GM12878 (cell line): ENCODE measurements around the gene CR2. TPM values are rescaled to one million over a fixed set of nuclear protein-coding genes. Genes with fewer than 3 reads are reported as not detected.

Experiments used
- BMI1 ChIP-seq: fragments of 450-650 bp; IDR thresholded peaks from 2 replicates; pipeline ENCODE4 v1.6.1; 2016; ENCODE audit warnings: mild to moderate bottlenecking, moderate library complexity, borderline replicate concordance
- EED ChIP-seq: sonication (generic); IDR thresholded peaks from 2 replicates; pipeline ENCODE4 v1.6.1; 2016; ENCODE audit warnings: antibody characterized with exemption, low read depth
- EP300 ChIP-seq, 2 experiments: fragments of 150-350 bp in 1 of 2; IDR thresholded peaks; 2 replicates each; pipeline ENCODE4 v1.6.1; 2011 to 2012; ENCODE audit warnings: low read depth in 2 of 2, low read length in 2 of 2, borderline replicate concordance in 1 of 2, improper control_type of control experiment in 1 of 2, inconsistent platforms in 1 of 2; ENCODE audit not compliant: control insufficient read depth in 1 of 2
- ESRRA ChIP-seq: IDR thresholded peaks from 2 replicates; pipeline ENCODE4 v1.6.1; 2012; ENCODE audit warnings: mild to moderate bottlenecking, low read length, improper control_type of control experiment
- ETV6 ChIP-seq, 2 experiments: fragments of 450-650 bp in 1 of 2; IDR thresholded peaks in 1 of 2; conservative IDR thresholded peaks in 1 of 2; 2 replicates each; pipeline ENCODE4 v1.6.1; 2014; ENCODE audit warnings: antibody characterized with exemption in 1 of 2, borderline replicate concordance in 1 of 2, low read depth in 1 of 2, mild to moderate bottlenecking in 1 of 2, moderate library complexity in 1 of 2
- FOXM1 ChIP-seq: IDR thresholded peaks from 2 replicates; pipeline ENCODE4 v1.6.1; 2012; ENCODE audit warnings: low read depth, mild to moderate bottlenecking, inconsistent platforms, low read length, moderate library complexity
- GATAD2B ChIP-seq: fragments of 450-650 bp; conservative IDR thresholded peaks from 2 replicates; pipeline ENCODE4 v1.6.1; 2017; ENCODE audit warnings: low read depth, mild to moderate bottlenecking, moderate library complexity
- IKZF1 ChIP-seq: fragments of 450-650 bp; conservative IDR thresholded peaks from 2 replicates; pipeline ENCODE4 v1.6.1; 2017; ENCODE audit warnings: antibody characterized with exemption, mild to moderate bottlenecking
- MEF2A ChIP-seq: IDR thresholded peaks from 2 replicates; pipeline ENCODE4 v1.6.1; 2011; ENCODE audit warnings: low read depth, mild to moderate bottlenecking, low read length, moderate library complexity; ENCODE audit not compliant: insufficient read depth
- NFIC ChIP-seq: IDR thresholded peaks from 2 replicates; pipeline ENCODE4 v1.6.1; 2012; ENCODE audit warnings: low read depth, mild to moderate bottlenecking, inconsistent platforms, low read length, moderate library complexity
- NFXL1 ChIP-seq: fragments of 450-650 bp; IDR thresholded peaks from 2 replicates; pipeline ENCODE4 v1.6.1; 2017; ENCODE audit warnings: antibody characterized with exemption, mild to moderate bottlenecking, borderline replicate concordance
- PAX5 ChIP-seq: IDR thresholded peaks from 2 replicates; pipeline ENCODE4 v1.6.1; 2011; ENCODE audit warnings: low read depth, low read length, borderline replicate concordance
- RAD51 ChIP-seq: fragments of 450-650 bp; IDR thresholded peaks from 2 replicates; pipeline ENCODE4 v1.6.1; 2016; ENCODE audit warnings: moderate library complexity, mild to moderate bottlenecking, inconsistent platforms
- RELA ChIP-seq: fragments of 450-650 bp; IDR thresholded peaks from 2 replicates; pipeline ENCODE4 v1.8.0; 2014; ENCODE audit warnings: borderline replicate concordance; ENCODE audit not compliant: partially characterized antibody
- SIN3A ChIP-seq: IDR thresholded peaks from 2 replicates; pipeline ENCODE4 v1.6.1; 2012; ENCODE audit warnings: low read depth, low read length, improper control_type of control experiment
- SMAD1 ChIP-seq: fragments of 450-650 bp; IDR thresholded peaks from 2 replicates; pipeline ENCODE4 v1.6.1; 2018; ENCODE audit warnings: mild to moderate bottlenecking, low read depth; ENCODE audit not compliant: partially characterized antibody
- SPI1 ChIP-seq: IDR thresholded peaks from 2 replicates; pipeline ENCODE4 v1.6.1; 2011; ENCODE audit warnings: low read depth, mild to moderate bottlenecking, low read length, moderate library complexity, borderline replicate concordance; ENCODE audit not compliant: insufficient read depth
- TAF1 ChIP-seq: IDR thresholded peaks from 2 replicates; pipeline ENCODE4 v1.6.1; 2011; ENCODE audit warnings: mild to moderate bottlenecking, low read depth, low read length, borderline replicate concordance
- TBL1XR1 ChIP-seq: IDR thresholded peaks from 2 replicates; pipeline ENCODE4 v1.6.1; 2012; ENCODE audit warnings: low read depth, low read length, improper control_type of control experiment
- TCF12 ChIP-seq: IDR thresholded peaks from 2 replicates; pipeline ENCODE4 v1.6.1; 2011; ENCODE audit warnings: low read depth, mild to moderate bottlenecking, low read length
- polyA plus RNA-seq, 11 experiments: library from polyadenylated mRNA; depleted of rRNA in 4 of 11; unstranded in 6 of 11; stranded (reverse) in 5 of 11; fragments of >200 nt; fragmentation: Nextera tagmentation in 4 of 11; fragmentation: Illumina TruSeq in 1 of 11; extraction: Ambion mirVana in 4 of 11; extraction: Trizol in 1 of 11; gene quantifications; 1 replicate in 1 of 11; 2 replicates in 10 of 11; pipeline versions ENCODE4 v1.2.1 to v1.2.3, GENCODE V29; 2011 to 2016; ENCODE audit warnings: inconsistent platforms in 2 of 11, missing spikeins in 2 of 11, low read depth in 1 of 11
- total RNA-seq, 4 experiments: library from RNA; depleted of rRNA in 3 of 4; stranded (reverse); fragments of >200 nt in 3 of 4; fragmentation: Illumina TruSeq in 1 of 4; extraction: Trizol in 1 of 4; gene quantifications; 2 replicates each; pipeline versions ENCODE4 v1.2.1 to v1.2.3, GENCODE V29; 2013 to 2021
- TF ChIP-seq, protein P1 (sequence below): fragments of 450-650 bp; formaldehyde crosslinking; IDR thresholded peaks from 2 replicates; pipeline ENCODE4 v1.5.0; 2022; ENCODE audit warnings: mild to moderate bottlenecking, missing genetic modification characterization
- TF ChIP-seq, protein P2 (sequence below): IDR thresholded peaks from 2 replicates; pipeline ENCODE4 v1.6.1; 2011; ENCODE audit warnings: mild to moderate bottlenecking, low read depth, low read length, moderate library complexity; ENCODE audit not compliant: insufficient replicate concordance
- TF ChIP-seq, protein P3 (sequence below): fragments of 450-650 bp; IDR thresholded peaks from 2 replicates; pipeline ENCODE4 v1.6.1; 2018; ENCODE audit warnings: borderline replicate concordance, mild to moderate bottlenecking; ENCODE audit not compliant: partially characterized antibody

Gene CR2
- total and polyA plus RNA-seq, 10 of the 15 experiments (the other 5 are each of a cell fraction or from before 2014, with no cell fraction given): 2.2 to 72.8 (median 50.6) TPM

DNA sequence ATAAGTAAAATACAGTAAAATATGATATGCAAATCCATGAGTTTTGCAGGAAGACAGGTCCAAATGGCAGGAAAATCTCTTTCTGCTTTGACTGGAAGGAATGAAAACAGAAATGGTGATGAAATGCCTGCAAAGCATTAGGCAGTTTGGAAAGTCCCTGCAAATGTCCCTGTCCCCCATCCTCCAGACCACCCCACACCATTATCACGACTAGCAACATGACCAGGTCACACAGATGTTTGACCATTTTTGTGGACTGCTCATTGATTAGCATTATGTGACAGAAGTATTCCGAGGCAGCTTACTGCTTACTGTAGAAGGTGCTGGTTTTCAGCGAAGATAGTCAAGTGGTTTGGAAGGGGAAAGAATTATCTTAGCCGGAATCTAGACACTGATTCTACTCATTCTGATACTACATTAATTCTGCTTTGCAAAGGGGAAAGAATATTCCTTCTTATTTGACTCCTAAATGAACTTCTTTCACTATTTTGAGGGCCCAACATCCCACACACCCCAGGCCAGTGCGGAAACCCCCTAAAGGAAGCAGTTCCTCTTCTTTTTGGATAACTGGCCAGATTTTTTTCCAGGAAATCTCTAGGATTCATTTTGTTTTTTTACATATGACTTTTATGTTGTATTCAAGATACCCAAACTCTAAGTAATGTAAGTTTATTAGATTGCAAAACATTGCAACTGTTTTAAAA lies 9.5 kb upstream of the CR2 start (continued):
- TF ChIP-seq, protein P1, sequence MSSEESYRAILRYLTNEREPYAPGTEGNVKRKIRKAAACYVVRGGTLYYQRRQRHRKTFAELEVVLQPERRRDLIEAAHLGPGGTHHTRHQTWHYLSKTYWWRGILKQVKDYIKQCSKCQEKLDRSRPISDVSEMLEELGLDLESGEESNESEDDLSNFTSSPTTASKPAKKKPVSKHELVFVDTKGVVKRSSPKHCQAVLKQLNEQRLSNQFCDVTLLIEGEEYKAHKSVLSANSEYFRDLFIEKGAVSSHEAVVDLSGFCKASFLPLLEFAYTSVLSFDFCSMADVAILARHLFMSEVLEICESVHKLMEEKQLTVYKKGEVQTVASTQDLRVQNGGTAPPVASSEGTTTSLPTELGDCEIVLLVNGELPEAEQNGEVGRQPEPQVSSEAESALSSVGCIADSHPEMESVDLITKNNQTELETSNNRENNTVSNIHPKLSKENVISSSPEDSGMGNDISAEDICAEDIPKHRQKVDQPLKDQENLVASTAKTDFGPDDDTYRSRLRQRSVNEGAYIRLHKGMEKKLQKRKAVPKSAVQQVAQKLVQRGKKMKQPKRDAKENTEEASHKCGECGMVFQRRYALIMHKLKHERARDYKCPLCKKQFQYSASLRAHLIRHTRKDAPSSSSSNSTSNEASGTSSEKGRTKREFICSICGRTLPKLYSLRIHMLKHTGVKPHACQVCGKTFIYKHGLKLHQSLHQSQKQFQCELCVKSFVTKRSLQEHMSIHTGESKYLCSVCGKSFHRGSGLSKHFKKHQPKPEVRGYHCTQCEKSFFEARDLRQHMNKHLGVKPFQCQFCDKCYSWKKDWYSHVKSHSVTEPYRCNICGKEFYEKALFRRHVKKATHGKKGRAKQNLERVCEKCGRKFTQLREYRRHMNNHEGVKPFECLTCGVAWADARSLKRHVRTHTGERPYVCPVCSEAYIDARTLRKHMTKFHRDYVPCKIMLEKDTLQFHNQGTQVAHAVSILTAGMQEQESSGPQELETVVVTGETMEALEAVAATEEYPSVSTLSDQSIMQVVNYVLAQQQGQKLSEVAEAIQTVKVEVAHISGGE (CRISPR knock-in tag): no peak
- TF ChIP-seq FOXM1 (peak; percentile 58; the same call in 1 of the 2 replicates), TCF12 (no peak), TAF1 (no peak), RELA (no peak), BMI1 (no peak), EED (peak; percentile 64; the same call in 1 of the 2 replicates), ESRRA (no peak), SIN3A (no peak), RAD51 (no peak), TBL1XR1 (no peak), SMAD1 (no peak), IKZF1 (peak; percentile 67), MEF2A (no peak), NFXL1 (no peak), PAX5 (no peak), SPI1 (peak; percentile 71; the same call in 1 of the 2 replicates), ETV6 (conservative IDR thresholded peaks at IDR 0.05 in 1 of 2, IDR thresholded peaks at IDR 0.05 in 1 of 2; ENCODE audit: borderline replicate concordance in 1 of 2, low read depth in 1 of 2) (no peak), NFIC (peak; percentile 69), EP300 (IDR thresholded peaks at IDR 0.05; ENCODE audit: borderline replicate concordance in 1 of 2, control insufficient read depth in 1 of 2, low read depth in 2 of 2, low read length in 2 of 2) (no peak), GATAD2B (0 out of 2 replicates have a peak, but pooled peaks have one; percentile 33)
- TF ChIP-seq, protein P2, sequence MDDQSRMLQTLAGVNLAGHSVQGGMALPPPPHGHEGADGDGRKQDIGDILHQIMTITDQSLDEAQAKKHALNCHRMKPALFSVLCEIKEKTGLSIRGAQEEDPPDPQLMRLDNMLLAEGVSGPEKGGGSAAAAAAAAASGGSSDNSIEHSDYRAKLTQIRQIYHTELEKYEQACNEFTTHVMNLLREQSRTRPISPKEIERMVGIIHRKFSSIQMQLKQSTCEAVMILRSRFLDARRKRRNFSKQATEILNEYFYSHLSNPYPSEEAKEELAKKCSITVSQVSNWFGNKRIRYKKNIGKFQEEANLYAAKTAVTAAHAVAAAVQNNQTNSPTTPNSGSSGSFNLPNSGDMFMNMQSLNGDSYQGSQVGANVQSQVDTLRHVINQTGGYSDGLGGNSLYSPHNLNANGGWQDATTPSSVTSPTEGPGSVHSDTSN: no peak
- TF ChIP-seq, protein P3, sequence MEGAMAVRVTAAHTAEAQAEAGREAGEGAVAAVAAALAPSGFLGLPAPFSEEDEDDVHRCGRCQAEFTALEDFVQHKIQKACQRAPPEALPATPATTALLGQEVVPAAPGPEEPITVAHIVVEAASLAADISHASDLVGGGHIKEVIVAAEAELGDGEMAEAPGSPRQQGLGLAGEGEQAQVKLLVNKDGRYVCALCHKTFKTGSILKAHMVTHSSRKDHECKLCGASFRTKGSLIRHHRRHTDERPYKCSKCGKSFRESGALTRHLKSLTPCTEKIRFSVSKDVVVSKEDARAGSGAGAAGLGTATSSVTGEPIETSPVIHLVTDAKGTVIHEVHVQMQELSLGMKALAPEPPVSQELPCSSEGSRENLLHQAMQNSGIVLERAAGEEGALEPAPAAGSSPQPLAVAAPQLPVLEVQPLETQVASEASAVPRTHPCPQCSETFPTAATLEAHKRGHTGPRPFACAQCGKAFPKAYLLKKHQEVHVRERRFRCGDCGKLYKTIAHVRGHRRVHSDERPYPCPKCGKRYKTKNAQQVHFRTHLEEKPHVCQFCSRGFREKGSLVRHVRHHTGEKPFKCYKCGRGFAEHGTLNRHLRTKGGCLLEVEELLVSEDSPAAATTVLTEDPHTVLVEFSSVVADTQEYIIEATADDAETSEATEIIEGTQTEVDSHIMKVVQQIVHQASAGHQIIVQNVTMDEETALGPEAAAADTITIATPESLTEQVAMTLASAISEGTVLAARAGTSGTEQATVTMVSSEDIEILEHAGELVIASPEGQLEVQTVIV: no peak
